Endodermal cell (in vitro differentiated cells): Measurements from ENCODE around the gene CD1D. TPM values are rescaled to one million over a fixed set of nuclear protein-coding genes. Genes with fewer than 3 reads are reported as not detected.
A peak's percentile ranks its signal among the peaks of the same experiment; 100 is the strongest.

Experiments used
- DNase-seq: peaks from one replicate; pipeline ENCODE4 v3.0.0-alpha.2; 2017
- H3K27ac ChIP-seq: 2 replicates; pipeline ENCODE4 v1.5.1; 2013; ENCODE audit warnings: mild to moderate bottlenecking, low read depth, low read length, moderate library complexity
- H3K27me3 ChIP-seq: 2 replicates; pipeline ENCODE4 v1.6.1; 2013; ENCODE audit warnings: mild to moderate bottlenecking, low read length, moderate library complexity; ENCODE audit not compliant: insufficient read depth, control insufficient read depth, poor library complexity, severe bottlenecking
- H3K36me3 ChIP-seq: 2 replicates; pipeline ENCODE4 v1.7.0; 2013; ENCODE audit warnings: mild to moderate bottlenecking, low read length, moderate library complexity; ENCODE audit not compliant: control insufficient read depth, insufficient read depth
- H3K4me1 ChIP-seq: one replicate; pipeline ENCODE4 v1.7.0; 2013; ENCODE audit warnings: low read length; ENCODE audit not compliant: control insufficient read depth, insufficient read depth
- H3K4me3 ChIP-seq: 2 replicates; pipeline ENCODE4 v1.5.1; 2013; ENCODE audit warnings: mild to moderate bottlenecking, low read length, moderate library complexity
- H3K9ac ChIP-seq: 2 replicates; pipeline ENCODE4 v1.6.1; 2013; ENCODE audit warnings: mild to moderate bottlenecking, low read length, moderate library complexity; ENCODE audit not compliant: poor library complexity, severe bottlenecking; ENCODE audit errors: extremely low read depth
- H3K9me3 ChIP-seq: 2 replicates; pipeline ENCODE4 v1.6.1; 2013; ENCODE audit warnings: mild to moderate bottlenecking, low read length, moderate library complexity; ENCODE audit not compliant: control insufficient read depth
- H3K27ac Mint-ChIP-seq: 2 replicates; pipeline ENCODE4 v1.8.0; 2020; ENCODE audit warnings: mixed read lengths
- H3K27me3 Mint-ChIP-seq: 2 replicates; pipeline ENCODE4 v1.8.0; 2021; ENCODE audit warnings: mild to moderate bottlenecking, mixed read lengths; ENCODE audit not compliant: insufficient read depth
- H3K36me3 Mint-ChIP-seq: 2 replicates; pipeline ENCODE4 v1.8.0; 2020; ENCODE audit warnings: low read depth, mixed read lengths
- H3K4me1 Mint-ChIP-seq: 2 replicates; pipeline ENCODE4 v1.8.0; 2020; ENCODE audit warnings: mixed read lengths
- H3K4me3 Mint-ChIP-seq: 2 replicates; pipeline ENCODE4 v1.8.0; 2020; ENCODE audit warnings: mild to moderate bottlenecking, moderate library complexity, mixed read lengths
- H3K9me3 Mint-ChIP-seq: 2 replicates; pipeline ENCODE4 v1.8.0; 2020; ENCODE audit warnings: mild to moderate bottlenecking, mixed read lengths
- CTCF ChIP-seq: fragments of 200-600 bp; sonication (generic); conservative IDR thresholded peaks from 2 replicates; pipeline ENCODE4 v1.5.0; 2021; ENCODE audit warnings: antibody characterized with exemption, mild to moderate bottlenecking
- WGBS, 2 experiments: methylation state at CpG; one replicate each; pipeline versions ENCODE4 v1.1.5 to v1.1.7; 2013; ENCODE audit warnings: missing lambda C conversion rate in 2 of 2, mixed read lengths in 1 of 2; ENCODE audit not compliant: insufficient coverage in 1 of 2, insufficient read length in 1 of 2; 5-methylcytosine and 5-hydroxymethylcytosine counted together
- total RNA-seq, 2 donors: library from RNA; stranded (reverse); fragmentation: NEBNext Ultra II Directional in 1 of 2; extraction: Animal tissue kit (Norgen Biotek cat#: 25700) in 1 of 2; gene quantifications; 2 replicates in 1 of 2; 3 replicates in 1 of 2; pipeline ENCODE4 v1.2.1, GENCODE V29; 2021

CD1D gene
- total RNA-seq, 2 donors from 2014 or later, result 1.7 TPM

DNA sequence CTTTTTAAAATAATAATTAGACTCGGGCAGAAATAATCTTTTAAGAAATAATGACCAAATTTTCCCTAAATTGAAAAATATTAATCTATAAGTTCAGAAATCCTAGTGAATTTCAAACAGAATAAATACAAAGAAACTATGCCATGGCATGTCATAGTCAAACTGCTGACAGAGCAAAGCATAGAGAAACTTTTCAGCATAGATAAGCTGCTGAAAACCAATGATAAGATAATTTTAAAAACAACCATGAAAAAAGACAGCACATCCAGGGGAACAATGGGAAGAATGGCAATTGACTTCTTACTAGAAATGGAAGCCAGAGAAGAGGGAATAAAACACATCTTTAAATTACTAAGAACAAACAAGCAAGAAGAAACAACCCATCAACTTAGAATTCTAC, 19.8 kb downstream of the CD1D start:
- no peak overlapping the region for H3K4me3 Mint-ChIP-seq

GRCh38 chr1:158203693-158204457, 23.2 kb downstream of the CD1D start:
- WGBS, 2 experiments, result 29 to 54% methylated on average over 5 to 7 of the region's 7 CpGs
- Mint-ChIP-seq H3K4me3 (no peak overlapping the region), H3K4me1 (peaks cover 7% of the 10 kb centered on the region), H3K36me3 (no peaks in the 10 kb centered on the region), H3K27ac (no peak overlapping the region), H3K9me3 (no peaks in the 10 kb centered on the region), H3K27me3 (no peaks in the 10 kb centered on the region)
- Histone ChIP-seq H3K9me3 (no peaks in the 10 kb centered on the region), H3K36me3 (no peaks in the 10 kb centered on the region), H3K4me1 (no peaks in the 10 kb centered on the region), H3K27me3 (no peaks in the 10 kb centered on the region), H3K4me3 (no peak overlapping the region), H3K9ac (no peak overlapping the region), H3K27ac (no peak overlapping the region)
- peak; percentile 94 for TF ChIP-seq CTCF
- peak; percentile 58 for DNase-seq

More for the DNA sequence above, 19.8 kb downstream of the CD1D start:
- Histone ChIP-seq H3K36me3 (no peaks in the 10 kb centered on the region), H3K27ac (no peak overlapping the region), H3K27me3 (no peaks in the 10 kb centered on the region), H3K4me3 (no peak overlapping the region), H3K4me1 (no peaks in the 10 kb centered on the region), H3K9me3 (no peaks in the 10 kb centered on the region), H3K9ac (no peak overlapping the region)
- Mint-ChIP-seq H3K9me3 (no peaks in the 10 kb centered on the region), H3K27ac (no peak overlapping the region), H3K27me3 (no peaks in the 10 kb centered on the region), H3K36me3 (no peaks in the 10 kb centered on the region), H3K4me1 (peaks cover 8% of the 10 kb centered on the region)
- no peak for DNase-seq
- WGBS, 2 experiments, result no CpG with 5 or more reads among the region's 1 CpG
- no peak for TF ChIP-seq CTCF

DNA sequence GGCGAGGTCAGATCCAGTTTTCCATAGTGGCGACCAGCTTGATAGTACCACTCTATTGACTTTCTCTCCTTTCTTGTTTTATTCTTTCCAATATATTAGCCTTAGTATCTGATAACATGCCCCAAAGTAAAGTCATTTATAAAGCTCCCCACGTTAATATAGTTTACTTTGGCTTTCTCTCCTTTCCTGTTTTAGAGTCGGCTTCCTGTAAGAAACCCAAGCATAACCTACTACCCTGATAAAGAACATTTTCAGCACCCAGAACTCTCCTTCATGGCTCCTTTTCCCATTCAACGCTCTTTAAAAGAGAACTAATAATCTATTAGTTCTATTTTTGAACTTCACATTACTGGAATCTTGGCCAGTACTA, 23.7 kb downstream of the CD1D start:
- Histone ChIP-seq H3K9me3 (no peaks in the 10 kb centered on the region), H3K4me1 (no peaks in the 10 kb centered on the region), H3K9ac (no peak overlapping the region), H3K36me3 (no peaks in the 10 kb centered on the region), H3K27me3 (no peaks in the 10 kb centered on the region), H3K4me3 (no peak overlapping the region), H3K27ac (no peak overlapping the region)
- no peaks in the 10 kb centered on the region for H3K27me3 Mint-ChIP-seq
- no peaks in the 10 kb centered on the region for H3K9me3 Mint-ChIP-seq
- no peak for TF ChIP-seq CTCF
- no peaks in the 10 kb centered on the region for H3K36me3 Mint-ChIP-seq
- H3K4me3 Mint-ChIP-seq, result no peak overlapping the region
- 88 to 94% methylated on average over 5 of the region's 5 CpGs for WGBS, 2 experiments
- H3K4me1 Mint-ChIP-seq, result peaks cover 7% of the 10 kb centered on the region
- no peak overlapping the region for H3K27ac Mint-ChIP-seq
- no peak for DNase-seq
